SU-DHL-6 (cell line): ENCODE measurements around the gene SLC7A7.

ENCODE experiments used
- CTCF ChIP-seq: fragments of 200-600 bp; sonication (generic); IDR thresholded peaks from one replicate; pipeline ENCODE4 v1.5.1; 2017; ENCODE audit warnings: antibody characterized with exemption, mild to moderate bottlenecking, low read length, moderate library complexity; ENCODE audit not compliant: insufficient read depth, poor library complexity, severe bottlenecking
- EZH2phosphoT487 ChIP-seq: fragments of 200-600 bp; sonication (generic), shearing (Covaris generic); conservative IDR thresholded peaks from 2 replicates; pipeline ENCODE4 v1.6.1; 2018; ENCODE audit warnings: mild to moderate bottlenecking, antibody characterized with exemption, low read length, moderate library complexity, mixed read lengths

DNA sequence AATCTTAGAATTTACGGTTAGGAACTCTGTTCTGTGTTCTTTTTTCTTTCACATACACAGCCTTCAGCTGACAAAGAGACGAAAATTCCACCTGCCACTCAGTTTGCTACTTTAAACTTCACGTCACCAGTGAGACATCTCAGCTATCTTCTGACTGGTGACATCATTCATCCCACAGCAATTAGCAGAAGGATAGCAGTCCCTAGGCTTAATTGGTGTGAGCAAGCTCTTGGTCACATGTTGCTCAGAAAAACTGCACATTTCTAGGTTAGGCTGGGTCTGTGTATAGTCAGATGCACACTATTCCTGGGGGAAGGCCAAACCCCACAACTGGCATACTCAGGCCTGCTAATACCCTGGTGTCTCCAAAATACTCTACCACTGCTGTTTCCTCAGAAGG is 23.9 kb downstream of the SLC7A7 start:
- no peak for TF ChIP-seq CTCF
- no peak for TF ChIP-seq EZH2phosphoT487
